NCI-H2227 treated with DMSO at 0.1 percent for 48 hours (cell line): ENCODE data around the gene FNDC3B.
A peak's percentile ranks its signal among the peaks of the same experiment; 100 is the strongest.

Experiments
- DNase-seq: peaks from one replicate; lab custom pipeline; 2025; lab: John Stamatoyannopoulos, UW

Gene FNDC3B

GRCh38 chr3:172218350-172219323 is 179.3 kb downstream of the FNDC3B start:
- no peak for DNase-seq

GRCh38 chr3:172219750-172220149 is 180.4 kb downstream of the FNDC3B start:
- DNase-seq: no peak

DNA sequence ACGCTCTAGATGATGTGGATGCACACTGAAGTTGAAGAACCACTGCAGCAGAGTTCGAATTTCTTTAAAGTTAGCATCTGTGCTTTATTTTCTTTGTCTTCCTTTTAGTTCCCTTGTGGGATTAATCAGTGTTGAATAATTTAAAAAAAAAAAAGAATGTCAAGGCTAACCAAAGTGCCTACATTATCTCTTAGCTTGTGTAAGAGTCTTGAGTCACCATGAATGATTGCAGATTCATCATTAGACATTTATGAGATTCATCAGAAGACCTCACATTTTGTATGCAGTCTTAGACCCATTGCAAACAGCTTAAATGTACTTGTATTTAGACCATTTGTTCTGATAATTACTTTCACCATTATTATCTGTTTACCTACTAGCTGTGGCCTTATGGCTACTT is 182.2 kb downstream of the FNDC3B start:
- no peak for DNase-seq

DNA sequence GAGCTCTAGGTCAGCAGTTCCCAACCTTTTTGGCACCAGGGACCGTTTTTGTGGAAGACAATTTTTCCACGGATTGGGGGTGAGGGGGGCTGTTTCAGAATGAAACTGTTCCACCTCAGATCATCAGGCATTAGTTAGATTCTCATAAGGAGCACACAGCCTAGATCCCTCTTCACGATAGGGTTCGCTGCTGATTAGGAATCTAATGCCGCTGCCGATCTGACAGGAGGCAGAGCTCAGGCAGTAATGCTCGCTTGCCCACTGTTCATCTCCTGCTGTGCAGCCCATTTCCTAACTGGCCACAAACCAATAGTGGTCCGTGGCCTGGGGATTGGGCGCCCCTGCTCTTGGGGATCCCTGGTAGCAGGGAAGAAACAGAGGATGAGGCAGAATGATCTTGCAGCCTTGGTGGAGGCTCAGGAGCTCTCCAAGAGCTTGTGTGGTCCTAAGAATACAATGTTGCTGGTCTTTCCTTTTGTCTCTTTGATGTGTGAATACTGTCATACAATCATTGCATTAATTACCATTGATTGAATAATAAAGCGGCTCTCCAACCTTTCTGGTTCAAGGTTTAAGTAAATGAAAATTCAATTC is 183.2 kb downstream of the FNDC3B start:
- no peak for DNase-seq

- no peak for DNase-seq
Observed at GRCh38 chr3:172223870-172224269, 184.5 kb downstream of the FNDC3B start.

DNA sequence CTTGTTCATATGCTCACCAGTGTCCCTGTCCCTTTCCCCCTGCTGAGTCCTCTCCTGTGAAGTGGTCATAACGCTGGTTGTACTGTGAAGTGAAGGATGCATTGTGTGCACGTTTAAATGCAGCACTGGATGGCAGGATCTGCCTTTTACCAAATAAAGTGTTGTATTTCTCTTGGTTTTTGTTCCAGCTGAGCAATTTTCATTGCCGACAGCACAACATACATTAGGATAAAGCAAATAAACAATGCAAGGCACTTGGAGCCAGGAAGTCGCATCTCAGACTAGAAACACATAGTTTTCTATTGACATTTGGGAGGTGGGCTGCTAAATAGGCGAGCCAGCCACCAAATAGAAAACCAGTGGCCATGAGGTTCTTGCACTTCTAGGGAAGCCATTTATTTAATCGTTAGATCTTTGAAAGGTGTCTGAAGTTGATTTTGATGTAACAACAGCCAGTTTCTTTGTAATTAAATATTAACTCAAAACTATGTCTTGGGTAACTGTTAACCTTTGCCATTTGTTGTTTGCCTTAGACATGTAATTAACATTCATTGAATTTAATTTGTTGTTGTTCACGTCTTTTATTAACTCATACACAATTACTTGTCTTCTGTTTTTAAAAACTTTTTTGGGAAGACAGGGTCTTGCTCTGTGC is 185.3 kb downstream of the FNDC3B start:
- peak; percentile 58 for DNase-seq

DNA sequence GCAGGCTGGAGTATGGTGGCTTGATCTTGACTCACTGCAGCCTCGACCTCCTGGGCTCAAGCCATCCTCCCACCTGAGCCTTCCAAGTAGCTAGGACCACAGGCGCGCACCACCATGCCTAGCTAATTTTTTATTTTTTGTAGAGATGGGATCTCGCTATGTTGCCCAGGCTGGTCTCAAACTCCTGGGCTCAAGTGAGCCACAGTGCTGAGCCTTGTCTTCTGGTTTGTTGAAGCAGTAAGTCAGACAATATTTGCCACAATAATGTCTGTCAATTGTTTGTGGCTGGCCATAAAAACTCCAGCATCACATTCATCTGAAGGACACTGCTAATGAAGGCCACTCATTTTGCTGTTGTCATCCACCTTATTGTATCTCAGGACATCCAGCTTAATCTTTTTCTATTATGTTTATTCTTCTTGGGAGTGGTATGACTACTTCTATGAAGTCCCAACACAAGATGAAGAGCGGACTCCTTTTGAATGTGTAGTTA is 185.9 kb downstream of the FNDC3B start:
- no peak for DNase-seq

- DNase-seq: no peak
Observed at GRCh38 chr3:172226831-172227230, 187.5 kb downstream of the FNDC3B start.

- no peak for DNase-seq
Observed at GRCh38 chr3:172227340-172228035, 188.1 kb downstream of the FNDC3B start.

DNA sequence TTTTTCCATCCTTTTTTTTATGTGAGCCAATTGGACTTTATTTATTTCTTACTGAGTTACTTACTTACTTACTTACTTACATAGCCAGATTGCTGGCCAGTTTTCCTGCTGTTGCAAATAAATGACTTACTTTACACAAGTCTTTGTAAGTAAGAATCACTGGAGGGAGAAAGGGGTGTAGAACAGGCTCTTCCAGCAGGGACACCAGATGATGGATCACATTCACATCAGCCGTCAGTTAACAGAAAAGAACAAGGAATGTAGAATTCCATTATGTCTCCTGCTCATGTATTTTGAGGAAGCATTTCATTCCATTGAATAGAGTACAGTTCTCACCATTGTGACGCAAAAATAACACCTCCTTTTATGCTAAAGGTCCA is 188.6 kb downstream of the FNDC3B start:
- no peak for DNase-seq

- no peak for DNase-seq
Observed at GRCh38 chr3:172229462-172229861, 190.1 kb downstream of the FNDC3B start.

DNA sequence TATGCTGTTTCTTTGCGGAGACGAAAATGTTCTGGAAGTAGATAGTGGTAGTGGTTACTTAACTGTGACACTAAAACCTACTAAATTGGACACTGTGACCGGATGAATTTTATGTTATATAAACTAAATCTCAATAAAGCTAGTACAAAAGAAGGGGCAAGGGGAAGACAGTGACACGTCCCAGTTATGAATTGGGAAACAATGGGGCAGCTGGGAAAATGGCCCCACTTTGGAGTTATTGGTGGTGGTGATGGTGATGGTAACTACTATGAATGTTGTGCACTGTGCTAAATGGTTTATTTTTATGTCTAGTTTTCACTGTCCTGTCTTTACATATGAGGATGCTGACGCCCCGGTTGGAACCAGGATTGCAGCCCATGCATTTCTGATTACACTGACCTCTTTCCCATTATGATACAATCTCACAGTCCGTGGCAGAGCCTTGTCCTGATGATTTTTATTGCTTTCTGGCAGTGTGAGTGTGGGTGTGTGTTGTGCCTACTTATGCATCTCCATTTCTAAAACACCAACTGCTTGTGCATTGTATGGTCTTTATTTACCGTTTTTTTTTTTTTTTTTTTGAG is 192.0 kb downstream of the FNDC3B start:
- DNase-seq: no peak

DNA sequence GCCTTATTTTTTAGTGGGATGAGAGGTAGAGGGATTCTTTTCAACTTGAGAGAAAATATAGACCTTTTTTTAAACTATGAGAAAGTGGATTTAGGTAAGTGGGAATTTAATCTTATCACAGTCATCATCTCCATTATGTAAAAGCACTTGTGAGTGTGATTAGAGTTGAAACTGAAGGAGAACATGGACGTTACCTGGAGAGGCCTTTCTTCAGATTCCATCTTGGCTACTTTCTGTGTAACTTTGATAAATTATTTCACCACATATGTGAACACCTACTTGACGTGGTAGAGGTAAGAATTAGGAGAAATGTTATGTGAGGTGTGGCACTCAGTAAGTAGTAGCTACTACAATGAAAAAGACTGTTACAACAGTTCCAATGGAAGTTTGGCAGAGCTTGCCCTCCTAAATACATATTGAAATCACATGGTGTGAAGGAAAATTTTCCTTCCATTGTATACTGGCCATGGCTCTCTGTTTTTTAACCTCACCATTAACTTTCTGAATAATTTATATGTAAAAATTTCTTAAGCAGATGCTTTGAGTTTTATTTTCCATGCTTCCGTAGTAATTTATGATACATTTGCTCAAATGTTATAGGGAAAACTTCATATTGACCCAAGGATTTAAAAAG is 193.3 kb downstream of the FNDC3B start:
- DNase-seq: no peak

GRCh38 chr3:172233474-172234277 is 194.3 kb downstream of the FNDC3B start:
- no peak for DNase-seq

GRCh38 chr3:172235698-172236097 is 196.3 kb downstream of the FNDC3B start:
- no peak for DNase-seq

- no peak for DNase-seq
Observed at GRCh38 chr3:172236771-172237742, 197.7 kb downstream of the FNDC3B start.

DNA sequence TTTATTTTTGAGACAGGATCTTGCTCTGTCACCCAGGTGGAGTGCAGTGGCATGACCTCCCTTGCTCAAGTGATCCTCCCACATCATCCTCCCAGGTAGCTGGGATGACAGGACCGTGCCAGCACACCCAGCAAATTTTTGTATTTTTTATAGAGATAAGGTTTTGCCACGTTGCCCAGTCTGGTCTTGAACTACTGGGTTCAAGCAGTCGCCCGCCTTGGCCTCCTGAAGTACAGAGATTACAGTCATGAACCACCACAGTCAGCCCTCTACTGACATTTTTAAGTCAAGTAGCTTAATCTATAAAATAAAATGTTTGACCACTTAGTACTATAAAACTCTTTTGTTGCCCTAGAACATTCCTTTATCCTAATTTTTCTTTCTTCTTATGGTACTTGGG is 198.8 kb downstream of the FNDC3B start:
- no peak for DNase-seq

DNA sequence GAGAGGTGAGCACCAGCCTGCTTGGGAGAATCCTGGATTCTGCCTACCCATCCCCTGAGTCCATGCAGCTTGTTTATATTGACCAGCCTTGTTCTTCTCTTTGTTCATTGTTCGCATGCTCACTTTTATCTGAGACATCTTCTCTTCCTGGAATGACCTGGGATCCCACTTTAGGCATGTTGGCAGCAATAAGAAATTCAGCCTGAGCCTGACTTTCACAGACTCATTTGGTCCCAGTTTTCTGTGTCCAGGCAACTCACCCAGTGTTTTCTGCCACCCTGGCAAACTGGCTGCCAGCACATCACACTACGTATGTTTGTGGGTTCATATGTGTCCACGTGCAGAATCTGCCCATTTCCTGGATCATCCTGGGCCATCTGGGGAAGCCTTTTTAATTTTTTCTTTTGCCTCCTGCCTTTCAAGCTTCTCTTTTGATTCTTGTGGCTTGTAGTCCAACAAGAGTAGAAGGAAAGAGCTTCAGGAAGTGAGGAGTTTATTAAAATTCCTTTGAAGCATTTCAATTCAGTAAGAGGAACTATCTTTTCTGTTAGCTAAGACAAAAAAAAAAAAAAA is 199.9 kb downstream of the FNDC3B start:
- no peak for DNase-seq

DNA sequence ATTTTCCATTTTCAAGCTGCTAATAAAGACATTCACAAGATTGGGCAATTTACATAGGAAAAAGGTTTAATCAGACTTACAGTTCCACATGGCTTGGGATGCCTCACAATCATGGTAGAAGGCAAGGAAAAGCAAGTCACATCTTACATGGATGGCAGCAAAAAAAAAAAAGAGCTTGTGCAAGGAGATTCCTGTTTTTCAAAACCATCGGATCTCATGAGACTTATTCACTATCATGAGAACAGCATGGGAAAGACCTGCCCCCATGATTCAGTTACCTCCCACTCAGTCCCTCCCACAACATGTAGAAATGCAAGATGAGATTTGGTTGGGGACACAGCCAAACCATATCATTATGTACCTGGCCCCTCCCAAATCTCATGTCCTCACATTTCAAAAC is 202.0 kb downstream of the FNDC3B start:
- DNase-seq: no peak
